PC-9 (cell line): ENCODE results near the gene HNRNPLL. TPM values are rescaled to one million over a fixed set of nuclear protein-coding genes. Genes with fewer than 3 reads are reported as not detected.

Experiments used
- BruUV-seq: library from RNA; stranded (reverse); fragments of 400-500 nt; replicated peaks from 2 replicates; lab custom pipeline; 2021; lab: Mats Ljungman, UMichigan
- CTCF ChIA-PET: fragments of 300-600 bp; sonication (Branson Sonifier 250); formaldehyde crosslinking; loops from one replicate; lab custom pipeline; 2022; ENCODE audit warnings: antibody characterized with exemption; lab: Charles Lee
- POLR2A ChIA-PET: fragments of 300-600 bp; sonication (Branson Sonifier 250); formaldehyde crosslinking; loops from one replicate; lab custom pipeline; 2022; ENCODE audit warnings: antibody characterized with exemption; ENCODE audit not compliant: unreplicated experiment; lab: Charles Lee
- DNase-seq, 2 experiments: peaks; one replicate each; pipeline versions ENCODE4 v3.0.0 to v3.0.0-alpha.2; 2015 to 2022; ENCODE audit warnings: mixed read lengths in 1 of 2
- H2AFZ ChIP-seq: fragments of 200-600 bp; sonication (generic); 2 replicates; pipeline ENCODE4 v1.8.1; 2017; ENCODE audit warnings: antibody characterized with exemption
- H3F3A ChIP-seq: fragments of 200-600 bp; sonication (generic); 2 replicates; pipeline ENCODE4 v1.8.1; 2017; ENCODE audit warnings: antibody characterized with exemption, mild to moderate bottlenecking, low read depth; ENCODE audit not compliant: insufficient read depth
- H3K27ac ChIP-seq: fragments of 200-600 bp; sonication (generic); 2 replicates; pipeline ENCODE4 v1.6.1; 2016; ENCODE audit warnings: mixed run types
- H3K27me3 ChIP-seq: fragments of 200-600 bp; sonication (generic); 2 replicates; pipeline ENCODE4 v1.6.1; 2016; ENCODE audit warnings: low read depth, mixed run types; ENCODE audit not compliant: insufficient read depth
- H3K36me3 ChIP-seq: fragments of 200-600 bp; sonication (generic); 2 replicates; pipeline ENCODE4 v1.6.1; 2016; ENCODE audit warnings: low read depth, mixed run types
- H3K4me1 ChIP-seq: fragments of 200-600 bp; sonication (generic); replicated peaks from 2 replicates; pipeline ENCODE4 v1.6.1; 2016; ENCODE audit warnings: mixed run types; ENCODE audit not compliant: insufficient read depth
- H3K4me2 ChIP-seq: fragments of 200-600 bp; sonication (generic); 2 replicates; pipeline ENCODE4 v1.6.1; 2017; ENCODE audit warnings: mixed run types
- H3K4me3 ChIP-seq: fragments of 200-600 bp; sonication (generic); 2 replicates; pipeline ENCODE4 v1.6.1; 2016; ENCODE audit warnings: mixed run types
- H3K79me2 ChIP-seq: fragments of 200-600 bp; sonication (generic); 2 replicates; pipeline ENCODE4 v1.6.1; 2017; ENCODE audit warnings: low read depth, mixed run types
- H3K9me2 ChIP-seq: fragments of 200-600 bp; sonication (generic); 2 replicates; pipeline ENCODE4 v1.8.1; 2017; ENCODE audit warnings: mild to moderate bottlenecking; ENCODE audit not compliant: insufficient read depth
- H3K9me3 ChIP-seq: fragments of 200-600 bp; sonication (generic); 2 replicates; pipeline ENCODE4 v1.8.1; 2016; ENCODE audit warnings: low read depth; ENCODE audit not compliant: insufficient read depth
- H4K20me1 ChIP-seq: fragments of 200-600 bp; sonication (generic); 2 replicates; pipeline ENCODE4 v1.8.1; 2017; ENCODE audit not compliant: insufficient read depth
- EZH2 ChIP-seq: fragments of 200-600 bp; sonication (generic); IDR thresholded peaks from 2 replicates; pipeline ENCODE4 v1.8.0; 2017; ENCODE audit warnings: antibody characterized with exemption, low read depth
- intact Hi-C: fragments of 100-400 bp; cut with micrococcal nuclease; formaldehyde crosslinking; loops from one replicate; pipeline ENCODE4 v1.10.0; 2022; ENCODE audit not compliant: unreplicated experiment
- total RNA-seq: library from RNA; stranded (reverse); gene quantifications from 2 replicates; pipeline ENCODE4 v1.2.3, GENCODE V29; 2021
- TF ChIP-seq, protein P1 (sequence below): fragments of 200-600 bp; sonication (generic); conservative IDR thresholded peaks from 2 replicates; pipeline ENCODE4 v1.6.1; 2017; ENCODE audit warnings: mixed run types, antibody characterized with exemption, mild to moderate bottlenecking, moderate library complexity

HNRNPLL gene
- total RNA-seq, 1 experiment from 2014 or later, result 38.1 TPM

DNA sequence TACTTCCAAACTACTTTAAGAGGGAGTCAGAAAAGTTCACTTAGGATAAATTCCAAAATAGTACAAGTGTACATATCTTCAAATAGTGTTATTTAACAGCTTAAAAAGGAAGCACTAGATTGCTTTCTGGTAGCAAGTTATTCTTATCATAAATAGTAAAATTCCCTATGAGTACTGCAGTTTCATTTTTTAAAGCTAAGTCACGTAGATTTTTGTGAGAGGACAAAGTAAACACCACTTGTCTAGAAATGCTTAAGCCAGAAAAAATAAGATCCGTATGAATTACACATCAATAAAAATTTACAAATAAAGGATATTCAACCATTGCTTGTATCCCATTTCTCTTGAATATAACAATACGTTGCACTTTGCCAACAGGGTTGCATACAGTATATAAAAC lies 19.2 kb downstream of the HNRNPLL start:
- TF ChIP-seq, protein P1, sequence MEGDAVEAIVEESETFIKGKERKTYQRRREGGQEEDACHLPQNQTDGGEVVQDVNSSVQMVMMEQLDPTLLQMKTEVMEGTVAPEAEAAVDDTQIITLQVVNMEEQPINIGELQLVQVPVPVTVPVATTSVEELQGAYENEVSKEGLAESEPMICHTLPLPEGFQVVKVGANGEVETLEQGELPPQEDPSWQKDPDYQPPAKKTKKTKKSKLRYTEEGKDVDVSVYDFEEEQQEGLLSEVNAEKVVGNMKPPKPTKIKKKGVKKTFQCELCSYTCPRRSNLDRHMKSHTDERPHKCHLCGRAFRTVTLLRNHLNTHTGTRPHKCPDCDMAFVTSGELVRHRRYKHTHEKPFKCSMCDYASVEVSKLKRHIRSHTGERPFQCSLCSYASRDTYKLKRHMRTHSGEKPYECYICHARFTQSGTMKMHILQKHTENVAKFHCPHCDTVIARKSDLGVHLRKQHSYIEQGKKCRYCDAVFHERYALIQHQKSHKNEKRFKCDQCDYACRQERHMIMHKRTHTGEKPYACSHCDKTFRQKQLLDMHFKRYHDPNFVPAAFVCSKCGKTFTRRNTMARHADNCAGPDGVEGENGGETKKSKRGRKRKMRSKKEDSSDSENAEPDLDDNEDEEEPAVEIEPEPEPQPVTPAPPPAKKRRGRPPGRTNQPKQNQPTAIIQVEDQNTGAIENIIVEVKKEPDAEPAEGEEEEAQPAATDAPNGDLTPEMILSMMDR, result no peak
- TF ChIP-seq EZH2, result no peak
- no peak overlapping the region for H3K4me3 ChIP-seq
- no peaks in the 10 kb centered on the region for H3K4me1 ChIP-seq
- ChIA-PET POLR2A (no interaction called here), CTCF (no interaction called here)
- H3K27ac ChIP-seq, result no peak overlapping the region
- intact Hi-C loops, result loop anchor here (5.0 kb wide), 2 partner anchors 159 to 644 kb away; no protein-coding TSS in a partner anchor
- H3K9me3 ChIP-seq, result no peaks in the 10 kb centered on the region
- no peaks in the 10 kb centered on the region for H3K27me3 ChIP-seq
- H3F3A ChIP-seq, result peaks cover 11% of the 10 kb centered on the region; the same call in 1 of the 2 replicates
- peaks cover 13% of the 10 kb centered on the region; the same call in 1 of the 2 replicates for H4K20me1 ChIP-seq
- peaks cover 8% of the 10 kb centered on the region; the same call in 1 of the 2 replicates for H3K79me2 ChIP-seq
- H3K4me2 ChIP-seq, result no peak overlapping the region
- no peak for DNase-seq
- BruUV-seq, result no TSS peak
- no peaks in the 10 kb centered on the region for H3K9me2 ChIP-seq
- 0 out of 2 replicates have a peak, but pooled peaks cover 14% of the 10 kb centered on the region for H3K36me3 ChIP-seq
- no peak overlapping the region for H2AFZ ChIP-seq

DNA sequence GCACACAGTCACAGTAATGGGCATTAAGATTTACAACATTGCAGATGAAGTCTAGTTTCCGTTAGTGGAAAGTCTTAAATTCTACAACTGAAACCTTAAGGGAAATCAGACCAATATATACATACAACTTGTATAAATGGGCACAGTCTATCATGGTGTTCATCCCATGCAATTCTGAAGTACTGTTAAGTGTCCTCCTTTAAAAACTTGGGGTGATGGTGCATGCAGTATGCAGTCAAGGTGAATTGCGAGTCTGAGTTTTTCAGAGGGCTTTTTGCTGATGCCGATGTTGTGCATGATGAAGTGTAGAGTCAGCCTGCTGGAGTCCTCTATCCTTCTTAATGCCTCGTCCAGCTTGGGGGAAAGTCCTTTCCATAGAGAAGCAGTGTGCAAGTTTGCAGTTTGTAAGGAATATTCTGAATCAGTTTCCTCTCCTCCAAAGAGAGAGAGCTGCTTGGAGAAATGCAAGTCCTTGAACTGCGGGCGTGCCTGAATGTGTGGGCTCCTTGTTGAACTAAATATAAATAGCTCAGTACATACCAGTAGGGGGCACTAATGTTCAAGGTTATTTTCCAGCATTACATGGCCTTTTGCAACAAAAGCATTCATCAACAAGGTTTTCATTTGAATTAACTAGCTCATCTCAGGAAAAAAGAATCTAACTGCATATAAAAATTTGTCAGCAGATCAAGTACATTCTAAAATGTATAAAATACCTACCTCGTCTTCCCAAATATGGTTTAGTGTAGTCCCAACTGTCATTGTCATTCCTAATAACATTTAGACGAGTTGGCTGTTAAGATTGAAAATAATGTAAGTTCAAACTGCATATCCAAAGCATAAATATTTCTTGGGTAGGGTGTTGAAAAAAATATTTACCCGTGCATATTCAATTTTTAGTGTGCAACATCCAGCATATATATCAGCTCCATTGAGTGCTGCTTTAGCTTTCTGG lies 21.3 kb downstream of the HNRNPLL start:
- peak in 1 of 2 experiments; percentile 56 for DNase-seq
- Histone ChIP-seq H2AFZ (no peak overlapping the region), H3K4me1 (no peaks in the 10 kb centered on the region), H3K4me3 (no peak overlapping the region), H3K27ac (no peak overlapping the region), H3K27me3 (no peaks in the 10 kb centered on the region), H3K36me3 (peaks cover 27% of the 10 kb centered on the region; the same call in 1 of the 2 replicates), H3K4me2 (no peak overlapping the region), H3K9me3 (no peaks in the 10 kb centered on the region), H3F3A (peaks cover 11% of the 10 kb centered on the region; the same call in 1 of the 2 replicates), H4K20me1 (peaks cover 5% of the 10 kb centered on the region; the same call in 1 of the 2 replicates), H3K9me2 (no peaks in the 10 kb centered on the region), H3K79me2 (no peaks in the 10 kb centered on the region; the same call in 1 of the 2 replicates)
- CTCF ChIA-PET, result interaction anchor here (0.6 to 1.2 kb wide), 9 partner anchors 19 to 266 kb away, joined by 3 to 5 read pairs (median 3); partner anchors contain the start of gene GALM
- POLR2A ChIA-PET, result interaction anchor here (0.6 to 1.1 kb wide), 4 partner anchors 14 to 202 kb away, joined by 3 to 9 read pairs (median 4); partner anchors contain the start of gene SRSF7
- intact Hi-C loops, result loop anchor here (1.0 to 5.0 kb wide), 4 partner anchors 145 to 646 kb away; no protein-coding TSS in a partner anchor
- BruUV-seq, result no TSS peak
- TF ChIP-seq, protein P1, result peak; percentile 90
- TF ChIP-seq EZH2, result no peak

DNA sequence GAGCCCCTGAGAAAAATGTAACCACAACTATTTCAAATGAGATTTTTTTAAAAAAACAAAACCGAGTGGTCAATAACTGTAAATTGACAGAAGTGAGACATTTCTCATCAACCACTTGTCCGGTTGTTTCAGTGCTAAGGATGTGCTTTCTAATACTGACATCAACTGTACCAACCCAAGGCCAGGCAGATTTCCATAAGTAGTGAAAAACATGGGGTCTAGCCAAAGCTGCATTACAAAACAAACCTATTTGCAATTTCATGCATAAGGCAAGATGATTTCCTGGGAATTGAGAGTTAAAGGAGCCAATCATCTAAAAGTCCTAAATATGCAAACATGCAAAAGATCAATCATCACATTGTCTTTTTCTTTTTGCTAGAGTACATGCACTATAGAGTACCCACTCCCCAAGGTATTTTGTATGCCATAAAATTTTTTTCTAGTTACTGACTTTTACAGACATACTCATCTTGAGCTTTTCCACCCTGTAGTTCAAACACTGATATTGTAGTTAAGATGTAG lies 22.6 kb downstream of the HNRNPLL start:
- intact Hi-C loops, result loop anchor here (5.0 kb wide), 2 partner anchors 162 to 647 kb away; no protein-coding TSS in a partner anchor
- no peak overlapping the region for H3K4me3 ChIP-seq

More for the DNA sequence above, 22.6 kb downstream of the HNRNPLL start:
- DNase-seq, result no peak
- Histone ChIP-seq H3K79me2 (no peaks in the 10 kb centered on the region), H3F3A (peaks cover 11% of the 10 kb centered on the region; the same call in 1 of the 2 replicates), H2AFZ (no peak overlapping the region), H3K4me2 (no peak overlapping the region), H3K27me3 (no peaks in the 10 kb centered on the region), H3K36me3 (peaks cover 27% of the 10 kb centered on the region; the same call in 1 of the 2 replicates), H3K9me3 (no peaks in the 10 kb centered on the region), H3K27ac (no peak overlapping the region), H3K4me1 (no peaks in the 10 kb centered on the region), H4K20me1 (no peaks in the 10 kb centered on the region), H3K9me2 (no peaks in the 10 kb centered on the region)
- CTCF ChIA-PET, result no interaction called here
- no TSS peak for BruUV-seq
- TF ChIP-seq EZH2, result no peak
- TF ChIP-seq, protein P1, result no peak
- POLR2A ChIA-PET, result interaction anchor here (0.7 kb wide), 1 partner anchor 1576 kb away, joined by 4 read pairs; no protein-coding TSS in a partner anchor
